Measurements from ENCODE around the gene YBX1.
"Not testable (repeated sequence)": the region's sequence is repeated elsewhere in the genome, so short reads cannot be mapped to it uniquely, and the experiment has no call there.

The YBX1 gene

GRCh38 chr1:42679364-42679983, 2.7 kb upstream of the YBX1 start:
- no peak overlapping the region for H3K4me3 ChIP-seq (replicated peaks; ENCODE audit: low read depth, low read length)
- TF ChIP-seq CTCF (IDR thresholded peaks at IDR 0.05; ENCODE audit: low read length, missing control alignments) = no peak
- DNase-seq (ENCODE audit: low read depth) = no peak

GRCh38 chr1:42680055-42680454, 2.2 kb upstream of the YBX1 start:
- H3K4me3 ChIP-seq (replicated peaks; ENCODE audit: low read depth, low read length) = no peak overlapping the region
- no peak for DNase-seq (ENCODE audit: low read depth)
- TF ChIP-seq CTCF (IDR thresholded peaks at IDR 0.05; ENCODE audit: low read length, missing control alignments) = no peak

- peak; percentile 26 for DNase-seq (ENCODE audit: low read depth)
- TF ChIP-seq CTCF (IDR thresholded peaks at IDR 0.05; ENCODE audit: low read length, missing control alignments) = no peak
- H3K4me3 ChIP-seq (replicated peaks; ENCODE audit: low read depth, low read length) = peak overlapping the region; percentile 67
Observed at GRCh38 chr1:42680921-42681683, 1.1 kb upstream of the YBX1 start.

- DNase-seq (ENCODE audit: low read depth) = not testable (repeated sequence)
Observed at GRCh38 chr1:42682484-42682738, 193 bp downstream of the YBX1 start.

DNA sequence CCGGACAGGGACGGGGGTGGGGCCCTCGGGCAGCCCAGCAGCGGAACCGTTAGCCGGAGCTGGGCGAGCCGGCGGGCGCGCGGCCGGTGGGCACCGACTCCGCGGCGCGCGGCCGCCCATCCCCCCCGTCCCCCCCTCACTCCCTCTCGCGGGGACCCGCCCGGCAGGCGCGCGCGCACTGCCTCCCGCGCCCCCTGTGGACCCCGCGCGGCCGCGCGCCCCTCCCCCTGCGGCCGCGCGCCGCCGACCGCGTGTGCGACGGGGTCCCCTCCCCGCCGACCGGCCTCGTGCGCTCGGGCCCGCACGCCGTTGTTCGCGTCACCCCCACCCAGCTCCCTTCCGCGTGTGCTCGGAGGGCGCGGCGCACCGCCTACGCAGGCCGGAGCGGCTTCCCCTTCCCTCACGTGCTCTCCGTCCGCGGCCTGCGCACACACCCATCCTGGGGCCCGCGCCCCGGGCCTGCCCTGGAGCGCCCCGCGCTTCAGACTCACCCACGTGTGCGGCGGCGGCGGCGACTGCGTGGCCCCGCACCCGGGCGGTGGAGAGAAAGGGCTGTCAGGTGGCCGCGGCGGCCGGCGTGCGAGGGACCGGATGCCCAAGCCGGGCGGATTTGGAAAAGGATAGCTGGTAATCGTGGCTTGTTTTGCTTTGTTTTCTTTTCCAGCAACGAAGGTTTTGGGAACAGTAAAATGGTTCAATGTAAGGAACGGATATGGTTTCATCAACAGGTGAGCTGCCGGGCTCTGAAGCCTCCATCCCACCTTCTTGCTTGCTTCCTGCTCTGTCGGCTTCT, 717 bp downstream of the YBX1 start:
- TF ChIP-seq CTCF (IDR thresholded peaks at IDR 0.05; ENCODE audit: low read length, missing control alignments) = no peak
- peak overlapping the region; percentile 67 for H3K4me3 ChIP-seq (replicated peaks; ENCODE audit: low read depth, low read length)
- peak; percentile 73 for DNase-seq (ENCODE audit: low read depth)

More at GRCh38 chr1:42682484-42682738, 193 bp downstream of the YBX1 start:
- H3K4me3 ChIP-seq (replicated peaks; ENCODE audit: low read depth, low read length) = peak overlapping the region; percentile 67

- no peak for TF ChIP-seq CTCF (IDR thresholded peaks at IDR 0.05; ENCODE audit: low read length, missing control alignments)
Observed at GRCh38 chr1:42684139-42684538, 1.9 kb downstream of the YBX1 start.

GRCh38 chr1:42686418-42686817, 4.2 kb downstream of the YBX1 start:
- no peak for DNase-seq (ENCODE audit: low read depth)
- no peak for TF ChIP-seq CTCF (IDR thresholded peaks at IDR 0.05; ENCODE audit: low read length, missing control alignments)
- H3K4me3 ChIP-seq (replicated peaks; ENCODE audit: low read depth, low read length) = no peak overlapping the region

More at GRCh38 chr1:42684139-42684538, 1.9 kb downstream of the YBX1 start:
- DNase-seq (ENCODE audit: low read depth) = no peak
- peak overlapping the region; percentile 67 for H3K4me3 ChIP-seq (replicated peaks; ENCODE audit: low read depth, low read length)
